Muscle layer of colon (tissue), 2 donors: Measurements from ENCODE around the gene MEIS2.
A peak's percentile ranks its signal among the peaks of the same experiment; 100 is the strongest.

Experiments used
- H3K27ac ChIP-seq: one replicate; pipeline ENCODE4 v1.7.0; 2013; ENCODE audit warnings: low read depth, mild to moderate bottlenecking, low read length, moderate library complexity
- H3K27me3 ChIP-seq, 2 donors: one replicate each; pipeline ENCODE4 v1.7.0; 2013; ENCODE audit warnings: low read length in 2 of 2, mild to moderate bottlenecking in 2 of 2; ENCODE audit not compliant: insufficient read depth in 2 of 2, control insufficient read depth in 1 of 2
- H3K36me3 ChIP-seq: one replicate; pipeline ENCODE4 v1.7.0; 2013; ENCODE audit warnings: mild to moderate bottlenecking, low read length; ENCODE audit not compliant: insufficient read depth
- H3K4me1 ChIP-seq: one replicate; pipeline ENCODE4 v1.7.0; 2013; ENCODE audit warnings: mild to moderate bottlenecking, low read length; ENCODE audit not compliant: insufficient read depth
- H3K4me3 ChIP-seq, 2 donors: one replicate each; pipeline ENCODE4 v1.7.0; 2013; ENCODE audit warnings: low read length in 2 of 2, low read depth in 1 of 2, mild to moderate bottlenecking in 1 of 2, moderate library complexity in 1 of 2
- H3K9ac ChIP-seq: one replicate; pipeline ENCODE4 v1.7.0; 2013; ENCODE audit warnings: low read length
- H3K9me3 ChIP-seq: one replicate; pipeline ENCODE4 v1.7.0; 2013; ENCODE audit warnings: mild to moderate bottlenecking, low read length
- donor health status: abdominal sarcoma.
- donor health status: Adenocarcinoma of cecum.

Gene MEIS2

GRCh38 chr15:36933255-36933990 is 166.9 kb downstream of the MEIS2 start:
- H3K9ac ChIP-seq, result no peak overlapping the region
- peaks cover 24% of the 10 kb centered on the region for H3K4me1 ChIP-seq
- H3K27me3 ChIP-seq, result no peaks in the 10 kb centered on the region
- H3K36me3 ChIP-seq, result no peaks in the 10 kb centered on the region
- H3K27ac ChIP-seq, result no peak overlapping the region
- no peaks in the 10 kb centered on the region for H3K9me3 ChIP-seq
- no peak overlapping the region for H3K4me3 ChIP-seq

- Histone ChIP-seq H3K27me3 (no peaks in the 10 kb centered on the region), H3K4me3 (no peak overlapping the region), H3K36me3 (no peaks in the 10 kb centered on the region), H3K27ac (no peak overlapping the region), H3K4me1 (peaks cover 29% of the 10 kb centered on the region), H3K9me3 (no peaks in the 10 kb centered on the region), H3K9ac (no peak overlapping the region)
These were observed 168.3 kb downstream of the MEIS2 start for GRCh38 chr15:36932070-36932469.

- H3K4me3 ChIP-seq, result no peak overlapping the region
- no peak overlapping the region for H3K9ac ChIP-seq
- H3K36me3 ChIP-seq, result no peaks in the 10 kb centered on the region
- no peaks in the 10 kb centered on the region for H3K27me3 ChIP-seq
- H3K4me1 ChIP-seq, result peaks cover 35% of the 10 kb centered on the region
- no peaks in the 10 kb centered on the region for H3K9me3 ChIP-seq
- H3K27ac ChIP-seq, result no peak overlapping the region
These were observed 168.9 kb downstream of the MEIS2 start for GRCh38 chr15:36931434-36931833.

GRCh38 chr15:36926427-36926825 is 173.9 kb downstream of the MEIS2 start:
- H3K27ac ChIP-seq, result peak overlapping the region; percentile 9
- no peaks in the 10 kb centered on the region for H3K9me3 ChIP-seq
- no peak overlapping the region for H3K4me3 ChIP-seq
- peaks cover 52% of the 10 kb centered on the region for H3K4me1 ChIP-seq
- no peaks in the 10 kb centered on the region for H3K27me3 ChIP-seq
- no peaks in the 10 kb centered on the region for H3K36me3 ChIP-seq
- no peak overlapping the region for H3K9ac ChIP-seq

GRCh38 chr15:36925653-36926426 is 174.5 kb downstream of the MEIS2 start:
- H3K27ac ChIP-seq, result peak overlapping the region; percentile 9
- no peak overlapping the region for H3K4me3 ChIP-seq
- H3K4me1 ChIP-seq, result peaks cover 52% of the 10 kb centered on the region

GRCh38 chr15:36925049-36925448 is 175.3 kb downstream of the MEIS2 start:
- Histone ChIP-seq H3K36me3 (no peaks in the 10 kb centered on the region), H3K27ac (no peak overlapping the region), H3K9ac (no peak overlapping the region), H3K27me3 (no peaks in the 10 kb centered on the region), H3K4me1 (peaks cover 52% of the 10 kb centered on the region), H3K9me3 (no peaks in the 10 kb centered on the region), H3K4me3 (no peak overlapping the region)

More at GRCh38 chr15:36925653-36926426, 174.5 kb downstream of the MEIS2 start:
- Histone ChIP-seq H3K36me3 (no peaks in the 10 kb centered on the region), H3K27me3 (no peaks in the 10 kb centered on the region), H3K9ac (no peak overlapping the region), H3K9me3 (no peaks in the 10 kb centered on the region)

GRCh38 chr15:36924034-36924433 is 176.3 kb downstream of the MEIS2 start:
- no peak overlapping the region for H3K27ac ChIP-seq
- H3K36me3 ChIP-seq, result no peaks in the 10 kb centered on the region
- H3K4me1 ChIP-seq, result peaks cover 52% of the 10 kb centered on the region
- H3K27me3 ChIP-seq, result no peaks in the 10 kb centered on the region
- H3K9ac ChIP-seq, result no peak overlapping the region
- H3K4me3 ChIP-seq, result no peak overlapping the region
- H3K9me3 ChIP-seq, result no peaks in the 10 kb centered on the region

GRCh38 chr15:36921484-36922091 is 178.8 kb downstream of the MEIS2 start:
- Histone ChIP-seq H3K27ac (no peak overlapping the region), H3K4me1 (peaks cover 42% of the 10 kb centered on the region), H3K9me3 (no peaks in the 10 kb centered on the region), H3K27me3 (no peaks in the 10 kb centered on the region), H3K36me3 (no peaks in the 10 kb centered on the region), H3K9ac (no peak overlapping the region), H3K4me3 (peak overlapping the region in 1 of 2 donors; percentile 8)

GRCh38 chr15:36917411-36918267 is 182.7 kb downstream of the MEIS2 start:
- Histone ChIP-seq H3K9me3 (no peaks in the 10 kb centered on the region), H3K36me3 (no peaks in the 10 kb centered on the region), H3K4me1 (peaks cover 27% of the 10 kb centered on the region), H3K9ac (no peak overlapping the region), H3K4me3 (no peak overlapping the region), H3K27ac (no peak overlapping the region), H3K27me3 (no peaks in the 10 kb centered on the region)

- Histone ChIP-seq H3K36me3 (no peaks in the 10 kb centered on the region), H3K27ac (no peak overlapping the region), H3K27me3 (no peaks in the 10 kb centered on the region), H3K4me1 (peaks cover 32% of the 10 kb centered on the region), H3K9ac (no peak overlapping the region), H3K4me3 (no peak overlapping the region), H3K9me3 (no peaks in the 10 kb centered on the region)
These were observed 185.2 kb downstream of the MEIS2 start for GRCh38 chr15:36914960-36915808.
